ENCODE results near the gene ITPKC. TPM values are rescaled to one million over a fixed set of nuclear protein-coding genes. Genes with fewer than 3 reads are reported as not detected.

ITPKC gene
- total and polyA plus RNA-seq, 9 of the 15 experiments (the other 6 are each of a cell fraction or from before 2014, with no cell fraction given): 0.08 to 9.3 (median 5.8) TPM

GRCh38 chr19:40743926-40744325 is 27.0 kb downstream of the ITPKC start:
- peaks cover 15% of the 10 kb centered on the region; the same call in 2 of the 3 replicates for H3K36me3 ChIP-seq (ENCODE audit: control insufficient read depth, insufficient read depth, low read length)
- H3K27me3 ChIP-seq (ENCODE audit: control insufficient read depth in 2 of 2, insufficient read depth in 2 of 2, low read length in 2 of 2): no peaks in the 10 kb centered on the region
- no peak overlapping the region for H2AFZ ChIP-seq (ENCODE audit: low read depth, low read length)
- ChIA-PET CTCF (ENCODE audit: low intra/inter-chr PET ratio) (no interaction called here), POLR2A (interaction anchor here (0.6 to 1.8 kb wide), 5 partner anchors 8 to 184 kb away, joined by 3 to 6 read pairs (median 4); no protein-coding TSS in a partner anchor)
- FAIRE-seq (no peak), ATAC-seq (no peak), DNase-seq (ENCODE audit: extremely low read depth in 1 of 4, low spot score in 3 of 4) (no peak)
- no peak overlapping the region for H3K27ac ChIP-seq (ENCODE audit: extremely low read depth, low read depth, low read length)
- intact Hi-C loops (cut with micrococcal nuclease) (loop anchor here (5.0 kb wide), 1 partner anchor 82 kb away; no protein-coding TSS in a partner anchor), in situ Hi-C loops (cut with MboI) (no loop called here)
- H3K79me2 ChIP-seq (ENCODE audit: control insufficient read depth, insufficient read depth, low read length): peaks cover 13% of the 10 kb centered on the region
- H4K20me1 ChIP-seq (replicated peaks; ENCODE audit: control insufficient read depth, insufficient read depth, low read length): 0 out of 2 replicates have a peak, but pooled peaks cover 3% of the 10 kb centered on the region
- H3K9ac ChIP-seq (ENCODE audit: insufficient read depth in 1 of 2, low read depth in 2 of 2, low read length in 2 of 2): peak overlapping the region in 1 of 2 experiments; percentile 85; a peak in 2 of 4 replicates
- 77% methylated on average over 9 of the region's 10 CpGs for WGBS (ENCODE audit: insufficient coverage, low coverage, missing lambda C conversion rate)
- no peaks in the 10 kb centered on the region for H3K9me3 ChIP-seq (replicated peaks; ENCODE audit: control insufficient read depth, insufficient read depth, low read depth, low read length)
- no peak overlapping the region for H3K4me3 ChIP-seq
- H3K4me1 ChIP-seq (replicated peaks in 1 of 2; ENCODE audit: control insufficient read depth in 2 of 2, insufficient read depth in 2 of 2, low read length in 2 of 2): peaks cover 5 to 51% of the 10 kb centered on the region in 2 experiments; a peak in 4 of 5 replicates
- H3K4me2 ChIP-seq (ENCODE audit: insufficient read depth, low read length): no peak overlapping the region
- no peaks in the 10 kb centered on the region for H3K9me1 ChIP-seq (ENCODE audit: control insufficient read depth, insufficient read depth, low read length)
- 0 out of 2 replicates have a peak, but pooled peaks have one; percentile 24 for TF ChIP-seq RBFOX2 (IDR thresholded peaks at IDR 0.05; ENCODE audit: low read depth, low read length)
- no peak for TF ChIP-seq ZNF561 (CRISPR knock-in tag; conservative IDR thresholded peaks at IDR 0.05)
- TF ChIP-seq HLTF (IDR thresholded peaks at IDR 0.05): no peak
- BruUV-seq (replicated peaks): no TSS peak

- H3K79me2 ChIP-seq (ENCODE audit: control insufficient read depth, insufficient read depth, low read length): peaks cover 21% of the 10 kb centered on the region
- H3K36me3 ChIP-seq (ENCODE audit: control insufficient read depth, insufficient read depth, low read length): peaks cover 7% of the 10 kb centered on the region; the same call in 2 of the 3 replicates
- no peaks in the 10 kb centered on the region for H3K9me3 ChIP-seq (replicated peaks; ENCODE audit: control insufficient read depth, insufficient read depth, low read depth, low read length)
- ATAC-seq: peak; percentile 75
- peak overlapping the region in 1 of 2 experiments; percentile 85; a peak in 2 of 4 replicates for H3K9ac ChIP-seq (ENCODE audit: insufficient read depth in 1 of 2, low read depth in 2 of 2, low read length in 2 of 2)
- H3K4me1 ChIP-seq (replicated peaks in 1 of 2; ENCODE audit: control insufficient read depth in 2 of 2, insufficient read depth in 2 of 2, low read length in 2 of 2): peaks cover 13 to 52% of the 10 kb centered on the region in 2 experiments
- DNase-seq (ENCODE audit: extremely low read depth in 1 of 4, low spot score in 3 of 4): peak; percentile 42 to 64 (median 56)
- intact Hi-C loops (cut with micrococcal nuclease): loop anchor here (5.0 kb wide), 1 partner anchor 82 kb away; no protein-coding TSS in a partner anchor
- H4K20me1 ChIP-seq (replicated peaks; ENCODE audit: control insufficient read depth, insufficient read depth, low read length): 0 out of 2 replicates have a peak, but pooled peaks cover 3% of the 10 kb centered on the region
- H3K4me3 ChIP-seq: no peak overlapping the region
- in situ Hi-C loops (cut with MboI): no loop called here
- no peak overlapping the region for H3K27ac ChIP-seq (ENCODE audit: extremely low read depth, low read depth, low read length)
- CTCF ChIA-PET (ENCODE audit: low intra/inter-chr PET ratio): no interaction called here
- H2AFZ ChIP-seq (ENCODE audit: low read depth, low read length): no peak overlapping the region
- no peak overlapping the region for H3K4me2 ChIP-seq (ENCODE audit: insufficient read depth, low read length)
- POLR2A ChIA-PET: interaction anchor here (0.7 to 1.8 kb wide), 6 partner anchors 9 to 24 kb away, joined by 3 to 6 read pairs (median 3); no protein-coding TSS in a partner anchor
- no peaks in the 10 kb centered on the region for H3K27me3 ChIP-seq (ENCODE audit: control insufficient read depth in 2 of 2, insufficient read depth in 2 of 2, low read length in 2 of 2)
- no peak for FAIRE-seq
- 54% methylated on average over 15 of the region's 17 CpGs for WGBS (ENCODE audit: insufficient coverage, low coverage, missing lambda C conversion rate)
- H3K9me1 ChIP-seq (ENCODE audit: control insufficient read depth, insufficient read depth, low read length): no peaks in the 10 kb centered on the region
- BruUV-seq (replicated peaks): no TSS peak
- TF ChIP-seq REST (IDR thresholded peaks at IDR 0.05; ENCODE audit: borderline replicate concordance): peak; percentile 27; the same call in 1 of the 2 replicates
- no peak for TF ChIP-seq REST (CRISPR knock-in tag; IDR thresholded peaks at IDR 0.05; ENCODE audit: low read depth)
These were observed 27.9 kb downstream of the ITPKC start for GRCh38 chr19:40744554-40745401.
